Left ventricle myocardium inferior (tissue), 1 donor: ENCODE measurements around the gene SPATA6. TPM values are rescaled to one million over a fixed set of nuclear protein-coding genes. Genes with fewer than 3 reads are reported as not detected.
A peak's percentile ranks its signal among the peaks of the same experiment; 100 is the strongest.
"Not testable (repeated sequence)": the region's sequence is repeated elsewhere in the genome, so short reads cannot be mapped to it uniquely, and the experiment has no call there.

Experiments used
- DNase-seq: peaks from one replicate; pipeline ENCODE4 v3.0.0-alpha.2; 2020
- H3K27ac ChIP-seq: fragments of 200-600 bp; replicated peaks from 2 replicates; pipeline ENCODE4 v1.8.0; 2021
- H3K27me3 ChIP-seq: fragments of 200-600 bp; 2 replicates; pipeline ENCODE4 v1.8.0; 2021; ENCODE audit warnings: low read depth
- H3K36me3 ChIP-seq: fragments of 200-600 bp; 2 replicates; pipeline ENCODE4 v1.8.0; 2021
- H3K4me1 ChIP-seq: fragments of 200-600 bp; 2 replicates; pipeline ENCODE4 v1.8.0; 2021
- H3K4me3 ChIP-seq: fragments of 200-600 bp; 2 replicates; pipeline ENCODE4 v1.8.0; 2021; ENCODE audit warnings: mild to moderate bottlenecking, moderate library complexity
- H3K9me3 ChIP-seq: fragments of 200-600 bp; replicated peaks from 2 replicates; pipeline ENCODE4 v1.8.0; 2021
- intact Hi-C: fragments of 100-400 bp; cut with micrococcal nuclease; formaldehyde crosslinking; loops from one replicate; pipeline ENCODE4 v1.11.0; 2022
- total RNA-seq: library from RNA; stranded (reverse); fragmentation: NEBNext Ultra II Directional; extraction: Animal tissue kit (Norgen Biotek cat#: 25700); gene quantifications from one replicate; pipeline ENCODE4 v1.2.1, GENCODE V29; 2021
- TF ChIP-seq, protein P1 (sequence below): fragments of 200-600 bp; IDR thresholded peaks from 2 replicates; pipeline ENCODE4 v1.8.0; 2021; ENCODE audit warnings: antibody characterized with exemption, mild to moderate bottlenecking, borderline replicate concordance
- donor health status: DM: no; HTN: yes; CAD: no; lungs with severe emphysema.

SPATA6 gene
- total RNA-seq, 1 donor from 2014 or later: 9.3 TPM

GRCh38 chr1:48492392-48492791 lies 20.4 kb upstream of the SPATA6 start:
- no peaks in the 10 kb centered on the region for H3K36me3 ChIP-seq
- no peak for DNase-seq
- intact Hi-C loops: loop anchor here (10.0 kb wide), 1 partner anchor 238 kb away; no protein-coding TSS in a partner anchor
- H3K4me1 ChIP-seq: peaks cover 8% of the 10 kb centered on the region
- H3K27ac ChIP-seq: no peak overlapping the region
- no peaks in the 10 kb centered on the region for H3K27me3 ChIP-seq
- no peak overlapping the region for H3K4me3 ChIP-seq
- TF ChIP-seq, protein P1, sequence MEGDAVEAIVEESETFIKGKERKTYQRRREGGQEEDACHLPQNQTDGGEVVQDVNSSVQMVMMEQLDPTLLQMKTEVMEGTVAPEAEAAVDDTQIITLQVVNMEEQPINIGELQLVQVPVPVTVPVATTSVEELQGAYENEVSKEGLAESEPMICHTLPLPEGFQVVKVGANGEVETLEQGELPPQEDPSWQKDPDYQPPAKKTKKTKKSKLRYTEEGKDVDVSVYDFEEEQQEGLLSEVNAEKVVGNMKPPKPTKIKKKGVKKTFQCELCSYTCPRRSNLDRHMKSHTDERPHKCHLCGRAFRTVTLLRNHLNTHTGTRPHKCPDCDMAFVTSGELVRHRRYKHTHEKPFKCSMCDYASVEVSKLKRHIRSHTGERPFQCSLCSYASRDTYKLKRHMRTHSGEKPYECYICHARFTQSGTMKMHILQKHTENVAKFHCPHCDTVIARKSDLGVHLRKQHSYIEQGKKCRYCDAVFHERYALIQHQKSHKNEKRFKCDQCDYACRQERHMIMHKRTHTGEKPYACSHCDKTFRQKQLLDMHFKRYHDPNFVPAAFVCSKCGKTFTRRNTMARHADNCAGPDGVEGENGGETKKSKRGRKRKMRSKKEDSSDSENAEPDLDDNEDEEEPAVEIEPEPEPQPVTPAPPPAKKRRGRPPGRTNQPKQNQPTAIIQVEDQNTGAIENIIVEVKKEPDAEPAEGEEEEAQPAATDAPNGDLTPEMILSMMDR: no peak
- H3K9me3 ChIP-seq: no peaks in the 10 kb centered on the region

- Histone ChIP-seq H3K4me1 (peaks cover 8% of the 10 kb centered on the region), H3K27me3 (no peaks in the 10 kb centered on the region), H3K4me3 (no peak overlapping the region), H3K9me3 (no peaks in the 10 kb centered on the region), H3K27ac (no peak overlapping the region), H3K36me3 (no peaks in the 10 kb centered on the region)
- no peak for DNase-seq
- intact Hi-C loops: no loop called here
- TF ChIP-seq, protein P1: no peak
These were observed 16.7 kb upstream of the SPATA6 start for GRCh38 chr1:48488721-48489120.

- Histone ChIP-seq H3K4me1 (no peaks in the 10 kb centered on the region), H3K4me3 (no peak overlapping the region), H3K9me3 (peaks cover under 1% of the 10 kb centered on the region), H3K36me3 (no peaks in the 10 kb centered on the region), H3K27ac (no peak overlapping the region), H3K27me3 (peaks cover 5% of the 10 kb centered on the region)
- TF ChIP-seq, protein P1: no peak
- DNase-seq: no peak
- intact Hi-C loops: no loop called here
These were observed 8.5 kb upstream of the SPATA6 start for GRCh38 chr1:48480504-48480903.

DNA sequence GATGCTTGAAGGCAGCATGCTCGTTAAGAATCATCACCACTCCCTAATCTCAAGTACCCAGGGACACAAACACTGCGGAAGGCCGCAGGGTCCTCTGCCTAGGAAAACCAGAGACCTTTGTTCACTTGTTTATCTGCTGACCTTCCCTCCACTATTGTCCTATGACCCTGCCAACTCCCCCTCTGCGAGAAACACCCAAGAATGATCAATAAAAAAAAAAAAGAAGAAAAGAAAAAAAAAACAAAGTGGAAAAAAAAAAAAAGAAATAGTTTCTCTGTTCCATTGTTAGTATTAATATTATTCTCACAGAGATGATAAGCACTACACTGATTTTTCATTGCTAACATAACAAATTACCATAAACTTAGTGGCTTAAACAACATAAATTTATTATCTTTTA lies 8.0 kb upstream of the SPATA6 start:
- H3K4me1 ChIP-seq, H3K27ac ChIP-seq, H3K9me3 ChIP-seq, intact Hi-C loops, H3K27me3 ChIP-seq, H3K36me3 ChIP-seq, DNase-seq, H3K4me3 ChIP-seq: not testable (repeated sequence)

- no peak for DNase-seq
- Histone ChIP-seq H3K4me3 (peak overlapping the region; percentile 86), H3K36me3 (no peaks in the 10 kb centered on the region), H3K9me3 (peaks cover 6% of the 10 kb centered on the region), H3K4me1 (peaks cover 37% of the 10 kb centered on the region), H3K27me3 (no peaks in the 10 kb centered on the region), H3K27ac (peak overlapping the region; percentile 90)
- intact Hi-C loops: no loop called here
- TF ChIP-seq, protein P1: no peak
These were observed 634 bp upstream of the SPATA6 start for GRCh38 chr1:48472638-48473037.

GRCh38 chr1:48470950-48471690 lies 884 bp downstream of the SPATA6 start:
- intact Hi-C loops: no loop called here
- Histone ChIP-seq H3K9me3 (peaks cover 6% of the 10 kb centered on the region), H3K27me3 (no peaks in the 10 kb centered on the region), H3K27ac (peak overlapping the region; percentile 90), H3K36me3 (no peaks in the 10 kb centered on the region), H3K4me1 (peaks cover 47% of the 10 kb centered on the region), H3K4me3 (peak overlapping the region; percentile 86)
- TF ChIP-seq, protein P1: no peak
- DNase-seq: no peak
